MM.1S (cell line): ENCODE measurements around the gene KRTCAP3.

Experiments
- DNase-seq: peaks from one replicate; pipeline ENCODE4 v3.0.0-alpha.2; 2015
- H2AFZ ChIP-seq: fragments of 300-600 bp; sonication (generic); 2 replicates; pipeline ENCODE4 v1.6.0; 2016; ENCODE audit warnings: antibody characterized with exemption, low read length
- H3F3A ChIP-seq: fragments of 300-600 bp; sonication (generic); 2 replicates; pipeline ENCODE4 v1.6.1; 2016; ENCODE audit warnings: mild to moderate bottlenecking, antibody characterized with exemption, low read length, moderate library complexity, mixed read lengths; ENCODE audit not compliant: insufficient read depth
- H3K27ac ChIP-seq: fragments of 300-600 bp; sonication (generic); 2 replicates; pipeline ENCODE4 v1.5.1; 2016; ENCODE audit warnings: mild to moderate bottlenecking, low read length
- H3K27me3 ChIP-seq: fragments of 300-600 bp; sonication (generic); replicated peaks from 2 replicates; pipeline ENCODE4 v1.6.0; 2016; ENCODE audit warnings: low read length; ENCODE audit not compliant: insufficient read depth
- H3K36me3 ChIP-seq: fragments of 300-600 bp; sonication (generic); replicated peaks from 2 replicates; pipeline ENCODE4 v1.6.1; 2016; ENCODE audit warnings: mild to moderate bottlenecking, low read length, mixed read lengths; ENCODE audit not compliant: insufficient read depth
- H3K4me1 ChIP-seq: fragments of 300-600 bp; sonication (generic); 2 replicates; pipeline ENCODE4 v1.6.1; 2016; ENCODE audit warnings: low read length, mixed read lengths
- H3K4me2 ChIP-seq: fragments of 300-600 bp; sonication (generic); 2 replicates; pipeline ENCODE4 v1.6.0; 2016; ENCODE audit warnings: low read depth, low read length
- H3K4me3 ChIP-seq: fragments of 300-600 bp; sonication (generic); 2 replicates; pipeline ENCODE4 v1.5.1; 2016; ENCODE audit warnings: low read length, mixed read lengths
- H3K79me2 ChIP-seq: fragments of 300-600 bp; sonication (generic); 2 replicates; pipeline ENCODE4 v1.6.1; 2016; ENCODE audit warnings: mixed run types, low read length, mixed read lengths
- H3K9ac ChIP-seq: fragments of 300-600 bp; sonication (generic); 2 replicates; pipeline ENCODE4 v1.6.1; 2016; ENCODE audit warnings: low read length, mixed read lengths
- H3K9me2 ChIP-seq: fragments of 300-600 bp; sonication (generic); replicated peaks from 2 replicates; pipeline ENCODE4 v1.6.1; 2016; ENCODE audit warnings: mild to moderate bottlenecking, low read length, mixed read lengths; ENCODE audit not compliant: insufficient read depth
- H3K9me3 ChIP-seq: fragments of 300-600 bp; sonication (generic); replicated peaks from 2 replicates; pipeline ENCODE4 v1.6.1; 2016; ENCODE audit warnings: mild to moderate bottlenecking, low read length, mixed read lengths; ENCODE audit not compliant: insufficient read depth
- H4K20me1 ChIP-seq: fragments of 300-600 bp; sonication (generic); 2 replicates; pipeline ENCODE4 v1.6.1; 2016; ENCODE audit warnings: mild to moderate bottlenecking, low read length, moderate library complexity, mixed read lengths; ENCODE audit not compliant: insufficient read depth
- CTCF ChIP-seq: fragments of 300-600 bp; sonication (generic); IDR thresholded peaks from 2 replicates; pipeline ENCODE4 v1.5.1; 2016; ENCODE audit warnings: antibody characterized with exemption, low read length, mixed read lengths
- EZH2 ChIP-seq: fragments of 300-600 bp; sonication (generic); optimal IDR thresholded peaks from 2 replicates; pipeline ENCODE3; 2017; ENCODE audit warnings: low read depth, mild to moderate bottlenecking, antibody characterized with exemption, low read length, mixed read lengths
- EZH2phosphoT487 ChIP-seq: fragments of 300-600 bp; sonication (generic); IDR thresholded peaks from 2 replicates; pipeline ENCODE4 v1.6.1; 2018; ENCODE audit warnings: antibody characterized with exemption, low read length

KRTCAP3 gene

GRCh38 chr2:27448381-27448780 is 6.2 kb downstream of the KRTCAP3 start:
- DNase-seq: no peak
- H3K9ac ChIP-seq: no peak overlapping the region
- no peaks in the 10 kb centered on the region for H3K4me1 ChIP-seq
- no peaks in the 10 kb centered on the region for H3F3A ChIP-seq
- no peaks in the 10 kb centered on the region for H3K36me3 ChIP-seq
- no peak overlapping the region for H3K4me2 ChIP-seq
- no peaks in the 10 kb centered on the region for H3K9me2 ChIP-seq
- H3K27ac ChIP-seq: no peak overlapping the region
- no peaks in the 10 kb centered on the region for H3K27me3 ChIP-seq
- no peak overlapping the region for H2AFZ ChIP-seq
- no peaks in the 10 kb centered on the region for H3K9me3 ChIP-seq
- H3K4me3 ChIP-seq: no peak overlapping the region
- H4K20me1 ChIP-seq: no peaks in the 10 kb centered on the region
- no peaks in the 10 kb centered on the region for H3K79me2 ChIP-seq
- no peak for TF ChIP-seq CTCF
- no peak for TF ChIP-seq EZH2phosphoT487
- TF ChIP-seq EZH2: no peak

GRCh38 chr2:27451095-27451494 is 8.9 kb downstream of the KRTCAP3 start:
- no peak for DNase-seq
- Histone ChIP-seq H3K27me3 (no peaks in the 10 kb centered on the region), H3F3A (no peaks in the 10 kb centered on the region), H3K4me2 (no peak overlapping the region), H3K27ac (no peak overlapping the region), H3K4me3 (no peak overlapping the region), H3K79me2 (no peaks in the 10 kb centered on the region), H3K9me3 (no peaks in the 10 kb centered on the region), H2AFZ (no peak overlapping the region), H3K9ac (no peak overlapping the region), H3K9me2 (no peaks in the 10 kb centered on the region), H4K20me1 (no peaks in the 10 kb centered on the region), H3K36me3 (no peaks in the 10 kb centered on the region), H3K4me1 (no peaks in the 10 kb centered on the region)
- TF ChIP-seq CTCF (no peak), EZH2 (no peak), EZH2phosphoT487 (no peak)

GRCh38 chr2:27453968-27454367 is 11.8 kb downstream of the KRTCAP3 start:
- H4K20me1 ChIP-seq: no peaks in the 10 kb centered on the region
- TF ChIP-seq EZH2phosphoT487: no peak
- TF ChIP-seq CTCF: no peak
- no peak for TF ChIP-seq EZH2
- DNase-seq: no peak
- H3K36me3 ChIP-seq: no peaks in the 10 kb centered on the region
- H3K4me2 ChIP-seq: no peak overlapping the region
- H3K9me2 ChIP-seq: no peaks in the 10 kb centered on the region
- H3K27ac ChIP-seq: no peak overlapping the region
- no peaks in the 10 kb centered on the region for H3K9me3 ChIP-seq
- H3K9ac ChIP-seq: no peak overlapping the region
- H3K27me3 ChIP-seq: no peaks in the 10 kb centered on the region
- H3K4me3 ChIP-seq: no peak overlapping the region
- H2AFZ ChIP-seq: no peak overlapping the region
- H3K79me2 ChIP-seq: no peaks in the 10 kb centered on the region
- no peaks in the 10 kb centered on the region for H3F3A ChIP-seq
- no peaks in the 10 kb centered on the region for H3K4me1 ChIP-seq
